GM11168 (cell line): ENCODE results near the gene IMPDH2.

ENCODE experiments used
- in situ Hi-C: fragments of 300-500 bp; cut with MboI; formaldehyde crosslinking; loops from one replicate; pipeline ENCODE4 v1.12.0; 2022; ENCODE audit warnings: low sequenced_read_pairs; ENCODE audit not compliant: unreplicated experiment

The IMPDH2 gene

DNA sequence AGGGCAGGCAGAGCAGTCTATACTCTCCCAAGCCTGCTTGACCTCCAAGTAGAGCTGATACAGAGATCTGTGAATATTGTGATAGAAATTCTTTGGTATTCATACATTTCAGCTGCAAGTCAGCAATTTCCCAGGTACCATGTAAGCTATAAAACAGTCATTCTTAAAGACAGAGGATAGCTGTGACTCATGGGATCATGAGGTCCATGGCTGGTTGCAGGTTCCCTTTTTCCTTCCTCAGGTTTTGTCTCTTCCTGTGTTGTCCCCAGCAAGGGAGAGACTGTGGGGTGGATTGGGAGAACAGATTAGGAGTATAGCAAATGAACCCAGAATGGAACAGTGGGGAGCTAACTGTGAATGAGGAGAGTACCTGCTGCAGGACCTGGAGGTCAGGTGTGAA lies 44.5 kb downstream of the IMPDH2 start:
- in situ Hi-C loops, result no loop called here

DNA sequence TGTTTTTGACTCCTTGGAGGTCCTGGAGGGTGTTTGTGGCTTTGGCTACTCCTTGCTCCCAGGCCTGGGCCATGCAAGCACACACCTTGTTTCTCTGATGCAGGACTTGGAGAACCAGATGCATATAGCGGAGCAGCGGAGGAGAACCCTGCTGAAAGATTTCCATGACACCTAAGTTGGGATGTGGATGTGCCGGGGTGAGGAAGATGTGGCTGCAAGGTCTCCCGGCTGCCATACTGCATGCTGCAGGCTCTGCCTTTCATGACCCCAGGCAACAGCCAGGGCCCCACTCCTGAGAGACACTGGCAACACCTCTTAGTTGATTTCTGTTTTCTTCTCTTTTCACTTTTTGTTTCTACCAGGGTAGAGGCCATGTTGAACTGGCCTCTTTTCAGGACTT lies 46.1 kb downstream of the IMPDH2 start:
- in situ Hi-C loops, result no loop called here

DNA sequence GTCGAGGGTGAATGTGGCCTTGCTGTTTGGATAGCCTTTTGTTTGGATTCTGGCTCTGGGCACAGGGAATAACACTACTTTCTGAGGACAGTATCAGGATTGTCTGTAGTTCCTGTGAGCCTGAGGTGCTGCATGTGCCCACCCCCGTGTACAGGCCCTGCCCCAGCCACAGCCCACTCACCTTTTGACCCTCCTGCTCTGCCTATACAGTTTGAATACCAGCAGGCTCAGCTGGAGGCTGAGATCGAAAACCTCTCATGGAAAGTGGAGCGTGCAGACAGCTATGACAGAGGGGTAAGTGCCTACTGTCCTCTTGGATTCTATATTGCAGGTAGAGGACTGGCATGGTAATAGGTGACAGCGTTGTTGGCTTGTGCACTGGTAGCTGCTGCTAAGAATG lies 46.5 kb downstream of the IMPDH2 start:
- in situ Hi-C loops, result no loop called here

DNA sequence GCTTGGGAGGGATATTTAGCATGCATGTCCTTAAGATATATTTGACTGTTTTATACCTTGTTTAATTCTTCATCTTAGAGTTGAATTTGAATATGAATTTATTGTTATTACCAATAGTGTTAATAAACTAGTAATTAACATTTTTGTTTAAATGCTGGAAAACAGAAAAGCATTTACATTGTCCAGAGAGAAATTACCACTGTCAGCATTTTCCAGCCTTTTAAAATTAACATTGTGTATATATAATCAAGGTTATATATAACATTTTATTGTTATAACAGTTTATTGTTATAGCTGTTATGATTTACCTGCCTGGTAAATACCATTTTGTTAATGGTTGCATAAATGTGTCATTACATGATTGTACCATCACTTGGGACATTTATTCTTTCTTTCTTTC lies 47.2 kb downstream of the IMPDH2 start:
- in situ Hi-C loops, result no loop called here

DNA sequence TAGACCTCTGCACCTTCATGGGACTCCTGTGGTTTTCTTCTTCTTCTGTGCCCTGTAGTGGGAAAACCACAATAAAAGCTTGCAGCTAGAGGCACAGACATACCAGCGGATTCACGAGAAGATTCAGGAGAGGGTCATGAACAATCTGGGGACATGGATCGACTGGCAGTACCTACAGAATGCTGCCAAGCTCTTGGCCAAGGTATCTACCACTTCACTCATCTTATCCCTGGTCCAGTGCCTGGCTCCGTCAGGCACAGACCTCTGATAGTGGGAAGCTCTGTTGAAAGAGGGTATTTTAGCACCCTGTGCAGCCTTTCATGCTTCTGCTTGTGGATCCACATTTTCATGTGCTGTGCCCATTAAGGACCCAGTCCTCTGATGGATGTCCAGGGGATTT lies 48.9 kb downstream of the IMPDH2 start:
- in situ Hi-C loops, result no loop called here

DNA sequence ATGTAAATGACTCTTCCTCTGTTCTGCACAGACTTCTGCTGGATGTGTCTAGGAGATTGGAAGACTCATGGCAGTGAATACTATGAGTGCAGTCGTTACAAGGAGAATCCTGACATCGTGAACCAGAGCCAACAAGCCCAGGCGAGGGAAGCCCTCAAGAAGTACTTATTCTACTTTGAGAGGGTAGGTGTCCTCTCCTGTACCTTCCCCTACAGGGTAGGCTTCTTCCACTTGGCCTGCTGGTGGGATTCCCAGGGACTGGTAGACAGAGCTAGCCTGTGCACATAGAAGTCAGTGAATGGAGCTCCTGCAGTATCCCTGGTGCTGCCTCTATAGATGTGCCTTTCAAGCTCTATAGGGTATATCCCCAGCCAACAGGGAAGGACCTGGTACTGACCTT lies 49.7 kb downstream of the IMPDH2 start:
- in situ Hi-C loops, result no loop called here
